K562 (cell line): ENCODE results near the gene HS2ST1.

Source experiments
- CHD2 ChIP-seq: IDR thresholded peaks from 2 replicates; pipeline ENCODE4 v1.6.1; 2011; ENCODE audit warnings: low read depth, low read length
- RBFOX2 ChIP-seq: fragments of 200-400 bp; formaldehyde crosslinking; IDR thresholded peaks from 2 replicates; pipeline ENCODE4 v1.6.1; 2017; ENCODE audit warnings: low read depth, mild to moderate bottlenecking, low read length, moderate library complexity

DNA sequence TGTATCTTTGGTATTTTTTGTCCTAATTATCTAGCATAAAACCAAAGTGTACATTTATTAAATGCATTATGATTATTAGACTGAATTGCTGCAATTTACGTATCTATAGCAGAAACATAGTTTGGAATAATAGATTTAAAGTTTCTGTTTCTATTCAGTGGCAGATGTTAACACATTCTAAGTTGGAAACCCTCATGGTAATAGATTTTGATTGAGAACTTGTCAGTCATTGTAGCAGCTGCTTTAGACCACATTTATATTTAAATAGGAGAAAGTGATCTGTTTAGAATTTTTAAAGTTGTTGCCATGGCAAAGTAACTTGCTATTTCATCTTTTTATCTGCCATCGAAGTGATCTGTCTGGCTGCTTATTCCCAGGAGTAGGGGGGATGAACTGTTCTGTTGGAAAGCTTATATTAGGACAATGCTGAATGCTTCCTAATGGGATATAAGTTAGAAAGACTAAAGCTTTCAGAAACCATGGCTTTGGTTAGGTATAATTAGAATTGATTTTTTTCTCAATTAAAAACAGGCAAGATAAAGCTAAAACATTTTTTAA lies 61.6 kb downstream of the HS2ST1 start:
- TF ChIP-seq RBFOX2: no peak
- TF ChIP-seq CHD2: no peak
